ENCODE results near the gene SPTB.

The SPTB gene

DNA sequence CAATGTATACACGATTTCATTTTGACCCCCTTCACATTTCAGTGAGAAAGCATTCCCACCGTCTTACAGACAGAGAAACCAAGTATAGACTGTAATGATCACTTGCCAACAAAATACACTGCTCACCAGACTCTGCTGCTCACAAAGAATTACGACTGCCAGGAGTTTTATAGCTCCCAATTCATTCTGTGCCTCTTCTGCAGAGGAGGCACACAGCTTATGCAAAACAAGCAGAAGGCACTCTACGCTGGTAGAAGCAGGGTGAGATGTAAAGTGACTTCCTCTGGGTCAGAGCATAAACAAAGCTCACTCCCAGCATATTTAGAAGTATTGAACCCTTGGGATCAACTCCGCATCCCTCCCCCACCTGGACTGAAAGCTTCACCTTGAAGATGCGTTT lies 14.6 kb downstream of the SPTB start:
- no peak for DNase-seq (ENCODE audit: low read depth)
- no peak overlapping the region for H3K4me3 ChIP-seq (replicated peaks; ENCODE audit: low read depth, low read length)
- TF ChIP-seq, protein P1, sequence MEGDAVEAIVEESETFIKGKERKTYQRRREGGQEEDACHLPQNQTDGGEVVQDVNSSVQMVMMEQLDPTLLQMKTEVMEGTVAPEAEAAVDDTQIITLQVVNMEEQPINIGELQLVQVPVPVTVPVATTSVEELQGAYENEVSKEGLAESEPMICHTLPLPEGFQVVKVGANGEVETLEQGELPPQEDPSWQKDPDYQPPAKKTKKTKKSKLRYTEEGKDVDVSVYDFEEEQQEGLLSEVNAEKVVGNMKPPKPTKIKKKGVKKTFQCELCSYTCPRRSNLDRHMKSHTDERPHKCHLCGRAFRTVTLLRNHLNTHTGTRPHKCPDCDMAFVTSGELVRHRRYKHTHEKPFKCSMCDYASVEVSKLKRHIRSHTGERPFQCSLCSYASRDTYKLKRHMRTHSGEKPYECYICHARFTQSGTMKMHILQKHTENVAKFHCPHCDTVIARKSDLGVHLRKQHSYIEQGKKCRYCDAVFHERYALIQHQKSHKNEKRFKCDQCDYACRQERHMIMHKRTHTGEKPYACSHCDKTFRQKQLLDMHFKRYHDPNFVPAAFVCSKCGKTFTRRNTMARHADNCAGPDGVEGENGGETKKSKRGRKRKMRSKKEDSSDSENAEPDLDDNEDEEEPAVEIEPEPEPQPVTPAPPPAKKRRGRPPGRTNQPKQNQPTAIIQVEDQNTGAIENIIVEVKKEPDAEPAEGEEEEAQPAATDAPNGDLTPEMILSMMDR (IDR thresholded peaks at IDR 0.05; ENCODE audit: low read length, missing control alignments), result no peak

DNA sequence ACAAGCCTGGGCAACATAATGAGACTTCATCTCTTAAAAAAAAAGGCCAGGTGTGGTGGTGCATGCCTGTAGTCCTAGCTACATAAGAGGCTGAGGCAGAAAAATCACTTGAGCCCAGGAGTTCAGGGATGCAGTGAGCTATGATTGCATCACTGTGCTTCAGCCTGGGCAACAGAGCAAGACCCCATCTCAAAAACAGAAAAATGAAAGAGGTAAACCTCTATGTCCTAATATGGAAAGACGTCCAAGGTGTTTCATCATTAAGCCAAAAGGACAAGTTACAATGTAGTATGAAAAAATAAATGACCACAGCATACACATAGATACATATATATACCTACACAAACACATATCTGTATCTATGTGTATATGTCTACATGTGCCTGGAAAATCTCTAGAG lies 15.4 kb downstream of the SPTB start:
- DNase-seq (ENCODE audit: low read depth), result no peak
- TF ChIP-seq, protein P1 (IDR thresholded peaks at IDR 0.05; ENCODE audit: low read length, missing control alignments), result no peak
- no peak overlapping the region for H3K4me3 ChIP-seq (replicated peaks; ENCODE audit: low read depth, low read length)

DNA sequence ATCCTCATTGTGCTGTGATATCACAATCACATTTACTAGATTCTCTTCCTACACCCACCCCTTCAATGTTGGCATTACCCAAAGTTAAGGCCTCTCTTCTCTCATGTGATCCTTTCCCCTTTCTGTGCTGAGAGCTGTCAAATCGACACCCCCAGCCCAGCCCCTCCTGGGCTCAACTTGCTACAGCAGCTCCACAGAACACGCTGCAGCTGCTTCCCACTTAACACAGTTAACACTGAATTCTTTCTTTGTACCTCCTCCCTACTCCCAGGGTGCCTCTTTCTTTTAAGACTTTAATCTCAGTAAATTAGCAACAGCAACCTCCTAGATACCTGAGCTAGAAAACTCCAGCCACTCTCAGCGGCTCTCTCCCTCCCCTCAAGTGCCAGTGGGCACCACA lies 17.8 kb downstream of the SPTB start:
- no peak for DNase-seq (ENCODE audit: low read depth)
- TF ChIP-seq, protein P1 (IDR thresholded peaks at IDR 0.05; ENCODE audit: low read length, missing control alignments), result no peak
- H3K4me3 ChIP-seq (replicated peaks; ENCODE audit: low read depth, low read length), result no peak overlapping the region

DNA sequence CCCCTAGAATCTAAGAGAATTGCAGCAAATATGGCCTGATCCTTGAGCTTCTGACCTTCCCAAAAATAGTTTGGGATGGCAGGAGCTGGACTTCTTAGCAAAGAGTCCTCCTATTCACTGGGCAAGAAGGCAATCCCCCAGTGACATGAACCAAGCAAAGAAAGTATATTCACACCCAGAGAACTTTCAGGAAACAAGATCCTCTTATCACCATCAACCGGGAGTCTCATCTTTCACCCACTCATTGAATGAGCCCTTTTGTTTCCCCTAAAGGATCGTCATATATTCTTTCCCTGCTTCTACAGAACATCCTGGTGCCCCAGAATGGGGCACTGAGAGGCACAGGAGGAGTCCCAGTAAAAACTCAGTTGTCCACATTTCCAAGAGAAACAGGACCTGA lies 19.7 kb downstream of the SPTB start:
- no peak overlapping the region for H3K4me3 ChIP-seq (replicated peaks; ENCODE audit: low read depth, low read length)
- TF ChIP-seq, protein P1 (IDR thresholded peaks at IDR 0.05; ENCODE audit: low read length, missing control alignments), result no peak
- DNase-seq (ENCODE audit: low read depth), result no peak

DNA sequence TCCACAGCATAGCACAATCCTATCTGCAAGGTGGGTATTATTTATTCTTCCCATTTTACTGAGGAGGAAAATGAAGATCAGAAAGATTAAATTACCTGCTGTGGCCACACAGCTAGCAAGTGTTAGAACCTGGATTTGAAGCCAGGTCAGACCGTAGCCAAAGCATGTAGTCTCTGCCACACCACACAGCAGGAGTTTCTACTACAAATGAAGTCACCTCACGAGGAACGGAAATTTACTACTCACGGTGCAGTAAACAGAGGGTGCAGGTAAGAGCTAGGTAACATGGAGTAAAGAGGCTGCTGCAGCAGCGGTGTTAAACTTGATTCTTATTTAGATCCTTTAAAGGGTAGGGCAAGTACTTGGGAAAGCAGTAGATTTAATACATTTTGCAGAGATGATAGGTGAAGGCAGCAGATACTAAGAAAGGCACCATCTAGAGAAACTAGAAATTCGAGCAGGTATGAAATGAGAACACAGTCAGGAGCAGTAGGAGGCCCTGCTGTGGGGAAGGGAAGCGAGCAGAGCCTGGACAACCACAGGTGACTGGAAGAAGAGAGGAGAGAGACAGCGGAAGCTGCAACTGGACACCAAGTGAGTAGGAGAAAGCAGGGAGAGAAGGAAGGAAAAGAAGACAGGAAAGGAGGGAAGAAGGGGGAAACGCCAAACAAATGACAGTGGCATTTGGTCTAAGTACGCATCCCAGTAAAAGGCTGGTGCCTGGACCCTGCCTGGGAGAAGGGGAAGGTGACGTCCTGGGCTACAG lies 21.5 kb downstream of the SPTB start:
- TF ChIP-seq, protein P1 (IDR thresholded peaks at IDR 0.05; ENCODE audit: low read length, missing control alignments), result no peak
- DNase-seq (ENCODE audit: low read depth), result no peak

DNA sequence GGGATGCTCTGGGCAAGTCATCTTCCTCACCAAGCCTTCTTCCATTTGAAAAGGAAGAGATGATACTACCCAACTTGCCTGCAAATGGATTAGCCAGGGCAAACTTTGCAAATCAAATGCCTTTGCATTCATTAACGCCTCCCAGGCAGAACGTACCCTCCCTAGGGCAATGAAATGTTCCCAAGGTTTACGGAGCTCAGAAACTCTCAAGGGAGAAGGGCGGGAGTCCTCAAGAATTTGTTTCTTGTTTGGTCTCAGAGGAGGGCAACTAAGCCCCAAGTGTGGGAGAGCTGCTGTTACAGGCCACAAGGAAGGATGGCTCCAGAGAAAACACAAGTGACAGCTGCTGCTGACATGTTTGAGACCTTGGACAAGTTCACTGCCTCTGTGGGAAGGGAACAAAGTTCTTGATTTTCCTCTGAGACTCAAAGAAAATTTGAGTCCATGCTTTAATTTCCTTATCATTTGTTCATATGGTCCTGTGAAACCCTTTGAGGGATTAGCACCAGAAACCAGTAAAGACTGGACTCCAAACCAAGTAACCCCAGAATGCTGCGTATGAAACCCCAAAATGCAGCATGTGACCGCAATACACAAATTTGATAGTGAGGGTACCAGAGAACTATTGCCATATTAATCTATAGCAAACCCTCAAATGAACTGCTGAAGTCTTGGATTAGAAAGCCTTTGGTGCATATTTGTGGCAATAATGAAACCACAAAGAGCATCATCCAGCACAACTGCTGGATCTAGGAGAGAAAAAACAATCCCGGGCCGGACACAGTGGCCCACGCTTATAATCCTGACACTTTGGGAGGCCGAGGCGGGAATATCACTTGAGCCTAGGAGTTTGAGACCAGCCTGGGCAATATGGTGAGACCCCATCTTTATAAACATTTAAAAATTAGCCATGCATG lies 22.9 kb downstream of the SPTB start:
- DNase-seq (ENCODE audit: low read depth), result no peak
- TF ChIP-seq, protein P1 (IDR thresholded peaks at IDR 0.05; ENCODE audit: low read length, missing control alignments), result no peak
- no peak overlapping the region for H3K4me3 ChIP-seq (replicated peaks; ENCODE audit: low read depth, low read length)

More for the DNA sequence above, 21.5 kb downstream of the SPTB start:
- H3K4me3 ChIP-seq (replicated peaks; ENCODE audit: low read depth, low read length), result no peak overlapping the region

All from fibroblast of pulmonary artery (primary cell).